ENCODE measurements around the gene LMNA. TPM values are rescaled to one million over a fixed set of nuclear protein-coding genes. Genes with fewer than 3 reads are reported as not detected.
A peak's percentile ranks its signal among the peaks of the same experiment; 100 is the strongest.

The LMNA gene
- polyA plus RNA-seq, 1 experiment: 365 TPM

GRCh38 chr1:156100205-156100995, 14.1 kb upstream of the LMNA start:
- Histone ChIP-seq H3K4me3 (ENCODE audit: low read depth, low read length) (no peak overlapping the region), H3K27ac (ENCODE audit: low read depth, low read length) (no peak overlapping the region), H3K9me3 (ENCODE audit: control insufficient read depth, insufficient read depth, low read length) (no peaks in the 10 kb centered on the region), H3K27me3 (ENCODE audit: control insufficient read depth, insufficient read depth, low read length) (no peaks in the 10 kb centered on the region)
- CTCF ChIA-PET: interaction anchor here (1.0 to 20.2 kb wide), 4 partner anchors 10 to 125 kb away, joined by 3 to 682 read pairs (median 9); partner anchors contain the start of gene LMNA
- no peak for DNase-seq (ENCODE audit: low read depth, low spot score)
- POLR2A ChIA-PET: interaction anchor here (0.5 to 6.9 kb wide), 4 partner anchors 15 to 69 kb away, joined by 4 to 36 read pairs (median 14); partner anchors contain the start of gene LMNA
- no peak for TF ChIP-seq CTCF (IDR thresholded peaks at IDR 0.05; ENCODE audit: low read depth, low read length)

DNA sequence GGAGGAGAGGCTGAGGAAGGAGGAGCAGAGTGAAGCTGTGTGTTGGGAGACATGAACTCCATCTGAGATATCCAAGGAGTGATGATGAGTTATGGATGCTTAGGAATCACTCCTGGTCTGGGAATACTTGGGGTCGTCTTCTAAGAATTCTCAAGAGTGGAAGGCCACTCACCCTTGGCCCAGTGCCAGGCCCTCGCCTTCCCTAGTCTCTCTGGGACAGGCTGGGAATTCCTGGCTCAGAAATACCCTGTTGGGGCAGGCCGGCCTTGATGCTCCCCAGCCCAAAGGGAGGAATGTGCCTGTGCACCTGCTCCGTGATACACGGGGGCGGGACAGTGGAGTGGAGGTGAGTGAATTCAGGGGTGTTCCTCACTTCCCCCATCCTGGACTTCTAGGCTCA, 12.6 kb upstream of the LMNA start:
- POLR2A ChIA-PET: interaction anchor here (0.7 to 3.3 kb wide), 4 partner anchors 21 to 303 kb away, joined by 3 to 14 read pairs (median 8); no protein-coding TSS in a partner anchor
- no peak for TF ChIP-seq CTCF (IDR thresholded peaks at IDR 0.05; ENCODE audit: low read depth, low read length)
- DNase-seq (ENCODE audit: low read depth, low spot score): no peak
- H3K9me3 ChIP-seq (ENCODE audit: control insufficient read depth, insufficient read depth, low read length): no peaks in the 10 kb centered on the region
- H3K4me3 ChIP-seq (ENCODE audit: low read depth, low read length): no peak overlapping the region
- CTCF ChIA-PET: interaction anchor here (0.6 to 20.2 kb wide), 2 partner anchors 25 to 297 kb away, joined by 3 to 682 read pairs; partner anchors contain the start of gene LMNA
- no peaks in the 10 kb centered on the region for H3K27me3 ChIP-seq (ENCODE audit: control insufficient read depth, insufficient read depth, low read length)
- H3K27ac ChIP-seq (ENCODE audit: low read depth, low read length): no peak overlapping the region

DNA sequence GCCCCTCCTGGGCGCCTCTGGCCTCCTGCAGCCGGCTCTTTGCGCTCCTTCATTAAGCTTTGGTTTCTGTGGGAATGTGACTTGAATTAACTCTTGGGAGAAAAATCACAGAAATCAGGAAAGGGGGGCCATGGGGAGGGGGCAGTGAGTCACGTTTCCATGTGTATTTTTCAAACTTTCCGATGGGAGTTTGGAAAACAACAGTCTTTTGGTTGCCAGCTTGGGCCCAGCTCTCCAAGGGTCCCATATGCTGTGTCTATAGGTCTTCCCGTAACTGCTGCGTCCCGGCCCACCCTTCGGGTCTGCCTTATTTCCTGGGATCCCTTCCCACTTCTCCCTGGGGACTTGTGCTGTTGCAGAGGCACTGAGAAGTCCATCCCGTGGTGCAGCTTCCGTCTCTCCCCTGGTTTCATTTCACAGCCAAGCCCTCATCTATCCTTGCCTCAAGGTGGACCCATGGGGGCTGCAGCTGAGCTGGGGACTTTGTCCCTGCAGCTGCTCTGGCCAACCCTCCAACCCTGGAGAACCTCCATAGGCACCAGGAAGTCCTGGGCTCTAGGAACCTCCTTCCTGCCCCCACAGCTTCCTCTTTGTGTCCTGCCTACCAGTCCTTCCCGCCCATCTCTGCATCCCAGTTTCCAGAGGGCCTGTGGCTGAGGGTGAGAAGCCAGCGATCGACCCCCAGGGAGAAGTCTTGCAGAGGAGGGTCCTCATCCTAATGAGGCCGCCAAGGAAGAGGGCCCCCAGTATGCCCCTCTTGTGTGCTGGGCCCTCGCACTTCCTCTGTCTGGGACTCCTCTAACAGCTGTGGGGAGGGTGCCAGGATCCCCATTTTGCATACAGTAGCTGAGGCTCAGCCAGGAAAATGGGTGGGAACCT, 11.6 kb upstream of the LMNA start:
- POLR2A ChIA-PET: interaction anchor here (0.7 to 3.3 kb wide), 6 partner anchors 11 to 302 kb away, joined by 3 to 14 read pairs (median 5); partner anchors contain the start of gene LMNA
- no peak for TF ChIP-seq CTCF (IDR thresholded peaks at IDR 0.05; ENCODE audit: low read depth, low read length)
- no peak overlapping the region for H3K4me3 ChIP-seq (ENCODE audit: low read depth, low read length)
- H3K27me3 ChIP-seq (ENCODE audit: control insufficient read depth, insufficient read depth, low read length): no peaks in the 10 kb centered on the region
- DNase-seq (ENCODE audit: low read depth, low spot score): no peak
- H3K9me3 ChIP-seq (ENCODE audit: control insufficient read depth, insufficient read depth, low read length): no peaks in the 10 kb centered on the region
- CTCF ChIA-PET: interaction anchor here (0.6 to 20.2 kb wide), 3 partner anchors 12 to 298 kb away, joined by 3 to 682 read pairs (median 3); partner anchors contain the start of gene LMNA
- H3K27ac ChIP-seq (ENCODE audit: low read depth, low read length): peak overlapping the region; percentile 33

- no peak for DNase-seq (ENCODE audit: low read depth, low spot score)
- H3K9me3 ChIP-seq (ENCODE audit: control insufficient read depth, insufficient read depth, low read length): no peaks in the 10 kb centered on the region
- no peaks in the 10 kb centered on the region for H3K27me3 ChIP-seq (ENCODE audit: control insufficient read depth, insufficient read depth, low read length)
- ChIA-PET POLR2A (interaction anchor here (1.3 to 3.3 kb wide), 6 partner anchors 10 to 38 kb away, joined by 4 to 16 read pairs (median 9); partner anchors contain the start of gene LMNA), CTCF (interaction anchor here (1.0 to 20.2 kb wide), 2 partner anchors 13 to 24 kb away, joined by 3 to 682 read pairs; partner anchors contain the start of gene LMNA)
- no peak overlapping the region for H3K4me3 ChIP-seq (ENCODE audit: low read depth, low read length)
- H3K27ac ChIP-seq (ENCODE audit: low read depth, low read length): peak overlapping the region; percentile 33
- TF ChIP-seq CTCF (IDR thresholded peaks at IDR 0.05; ENCODE audit: low read depth, low read length): no peak
Observed at GRCh38 chr1:156103521-156103947, 11.0 kb upstream of the LMNA start.
